ENCODE measurements around the gene TBC1D13.
"Not testable (repeated sequence)": the region's sequence is repeated elsewhere in the genome, so short reads cannot be mapped to it uniquely, and the experiment has no call there.

TBC1D13 gene

DNA sequence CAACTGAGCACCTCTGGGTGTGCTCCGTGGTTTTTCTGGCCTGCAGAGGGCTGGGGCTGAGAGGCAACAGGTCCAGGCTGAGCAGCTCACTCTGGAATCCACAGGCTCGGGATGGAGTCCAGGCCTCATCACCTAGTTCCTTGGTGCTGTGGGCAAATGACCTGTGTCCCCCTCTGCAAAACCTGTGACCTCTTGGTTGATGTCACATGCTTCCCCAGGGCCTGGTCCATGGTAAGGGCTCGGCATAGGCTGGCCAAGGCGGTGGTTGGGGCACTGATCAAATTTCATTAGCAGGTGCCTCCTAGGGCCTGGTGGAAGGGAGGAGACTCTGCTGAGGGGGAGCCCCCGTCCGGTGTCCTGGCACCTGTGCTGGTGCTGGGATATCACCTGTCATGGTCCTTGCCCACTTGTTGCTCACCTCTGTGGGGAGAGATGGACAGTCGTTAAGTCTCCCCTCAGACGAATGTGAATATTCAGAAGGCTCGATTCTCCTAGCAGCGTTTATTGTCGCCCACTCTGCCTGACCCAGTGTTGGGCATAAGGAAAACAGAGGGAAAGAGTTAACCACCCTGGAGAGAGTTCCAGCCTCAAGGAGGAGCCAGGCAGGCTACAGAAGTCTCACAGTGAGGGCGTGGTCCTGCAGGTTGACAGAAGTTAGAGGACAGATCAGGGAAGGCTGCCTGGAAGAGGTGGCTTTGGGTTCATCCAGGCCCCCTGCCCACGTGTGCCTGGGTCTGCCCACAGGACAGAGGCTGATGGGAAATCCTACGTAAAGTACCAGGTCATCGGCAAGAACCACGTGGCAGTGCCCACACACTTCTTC, 34.7 kb downstream of the TBC1D13 start:
- DNase-seq (ENCODE audit: low spot score), result no peak

DNA sequence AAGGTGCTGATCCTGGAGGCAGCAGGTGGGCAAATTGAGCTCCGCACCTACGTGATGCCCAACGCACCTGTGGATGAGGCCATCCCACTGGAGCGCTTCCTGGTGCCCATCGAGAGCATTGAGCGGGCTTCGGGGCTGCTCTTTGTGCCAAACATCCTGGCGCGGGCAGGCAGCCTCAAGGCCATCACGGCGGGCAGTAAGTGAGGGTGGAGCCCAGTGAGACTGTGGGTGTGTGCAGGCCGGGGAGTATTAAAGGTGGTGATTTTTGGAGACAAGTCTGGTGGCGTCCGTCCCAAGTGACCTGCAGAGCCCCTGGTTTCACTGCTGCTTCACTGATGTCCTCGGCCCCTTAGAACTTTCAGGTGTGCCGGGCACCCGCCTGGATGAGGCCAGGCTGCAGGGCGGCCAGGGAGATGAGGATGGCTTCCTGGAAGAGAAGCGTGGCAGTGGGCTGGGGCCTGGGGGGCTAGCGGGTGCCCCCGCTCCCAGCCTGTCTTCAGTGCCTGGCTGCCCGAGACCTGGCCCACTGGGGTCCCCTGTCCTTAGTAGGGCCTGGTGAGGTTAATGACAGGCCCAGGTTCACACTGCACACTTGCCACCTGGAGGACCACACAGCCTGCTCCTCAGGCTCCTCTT, 35.5 kb downstream of the TBC1D13 start:
- DNase-seq (ENCODE audit: low spot score), result no peak

DNA sequence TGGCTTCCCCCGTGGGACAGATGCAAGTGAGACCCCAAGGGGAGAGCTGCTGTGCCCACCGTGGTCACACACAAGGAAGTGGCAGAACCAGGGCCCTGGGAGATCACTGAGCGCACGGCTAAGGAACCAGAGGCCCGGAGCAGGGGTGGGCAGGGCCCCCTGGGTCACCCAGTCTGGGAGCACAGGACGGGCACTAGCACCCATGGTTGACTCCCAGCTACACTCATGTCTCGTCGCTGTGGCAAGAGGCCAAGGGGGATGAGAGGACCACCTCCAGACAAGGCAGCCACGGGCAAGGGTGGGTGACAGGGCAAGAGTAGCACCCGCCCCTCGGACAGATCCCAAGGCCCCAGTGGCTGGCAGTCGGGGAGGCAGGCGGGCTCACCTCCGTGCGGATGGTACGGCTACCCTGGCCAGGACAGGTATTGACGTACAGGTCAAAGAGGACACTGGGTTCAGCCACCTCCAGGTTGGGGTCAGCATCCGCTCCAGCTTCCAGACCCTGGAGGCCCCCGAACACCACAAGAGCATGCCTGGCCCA, 36.4 kb downstream of the TBC1D13 start:
- DNase-seq (ENCODE audit: low spot score), result no peak

DNA sequence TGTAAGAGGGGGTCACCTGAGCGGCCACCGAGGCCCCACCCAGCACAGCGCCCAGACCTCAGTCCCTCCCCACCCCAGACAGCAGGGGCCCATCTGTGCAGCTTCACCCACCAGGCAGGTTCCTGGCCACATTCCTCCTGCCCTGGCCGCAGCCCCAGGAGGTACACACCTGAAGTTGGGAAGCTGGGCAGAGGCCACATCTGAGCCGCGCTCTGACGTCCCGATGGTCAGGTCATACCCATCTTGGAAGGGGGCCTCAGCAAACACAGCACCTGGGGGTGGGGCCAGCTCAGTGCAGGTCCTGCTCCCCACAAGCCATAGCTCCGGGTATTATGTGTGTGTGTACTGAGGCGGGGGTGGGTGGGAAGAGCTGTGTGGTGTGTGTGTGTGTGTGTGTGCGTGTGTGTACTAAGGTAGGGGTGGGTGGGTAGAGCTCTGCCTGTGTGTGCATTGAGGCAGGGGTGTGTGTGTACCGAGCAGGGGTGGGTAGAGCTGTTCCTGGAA, 36.9 kb downstream of the TBC1D13 start:
- no peak for DNase-seq (ENCODE audit: low spot score)

DNA sequence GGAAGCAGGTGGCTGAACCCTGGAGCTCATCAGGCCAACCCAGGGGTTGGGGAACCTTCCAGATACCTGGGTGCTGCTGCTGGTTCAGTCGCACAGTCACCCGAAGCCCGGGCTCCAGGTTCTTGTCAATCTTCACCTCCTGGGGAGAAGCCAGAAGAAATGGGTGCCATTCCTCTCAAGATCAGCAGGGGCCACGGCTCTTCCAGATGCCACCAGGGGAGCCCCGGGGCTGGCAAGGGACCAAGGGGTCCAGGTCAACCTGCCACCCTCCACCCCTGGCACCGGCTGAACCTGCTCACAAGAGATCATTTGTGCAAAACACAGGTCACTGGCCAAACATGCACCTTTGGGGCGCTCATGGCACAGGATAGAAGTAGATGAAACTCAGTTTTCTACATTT, 37.9 kb downstream of the TBC1D13 start:
- no peak for DNase-seq (ENCODE audit: low spot score)

DNA sequence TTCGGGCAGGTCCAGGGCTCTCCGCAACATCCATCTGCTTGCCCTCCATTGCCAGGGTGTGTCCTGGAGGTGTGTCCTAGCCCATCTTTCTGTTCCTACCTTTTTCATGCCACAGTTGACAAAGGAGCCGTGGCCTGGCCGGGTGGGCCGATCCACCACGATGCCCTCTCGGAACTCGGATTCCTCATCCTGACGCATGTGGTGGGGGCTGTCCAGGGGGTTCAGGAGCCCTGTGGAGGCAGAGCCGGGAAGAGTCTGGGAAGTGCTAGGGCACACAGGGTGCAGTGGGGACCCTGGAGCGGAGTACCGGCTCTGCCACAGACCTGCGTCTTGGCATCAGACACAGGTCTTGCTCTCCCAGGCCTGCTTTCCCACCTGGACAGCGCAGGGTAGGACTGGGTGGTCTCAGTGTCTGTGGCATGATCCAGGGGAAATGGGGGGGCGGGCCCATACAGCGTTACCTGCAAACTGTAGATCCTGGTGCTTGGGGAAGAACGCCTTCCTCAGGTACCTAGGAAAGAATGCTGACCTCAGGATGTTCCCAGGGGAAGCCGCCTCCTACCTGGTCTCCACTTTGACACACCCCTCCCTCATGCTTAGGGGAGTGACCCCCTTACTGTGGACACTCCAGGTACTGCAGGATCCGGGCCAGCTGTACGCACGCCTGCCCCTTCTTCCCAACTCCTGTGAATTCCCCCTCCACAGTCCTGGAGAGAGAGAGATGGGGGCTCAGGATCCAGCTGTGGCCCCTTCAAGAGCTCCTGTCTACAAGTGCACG, 39.1 kb downstream of the TBC1D13 start:
- peak; percentile 59 for DNase-seq (ENCODE audit: low spot score)

DNA sequence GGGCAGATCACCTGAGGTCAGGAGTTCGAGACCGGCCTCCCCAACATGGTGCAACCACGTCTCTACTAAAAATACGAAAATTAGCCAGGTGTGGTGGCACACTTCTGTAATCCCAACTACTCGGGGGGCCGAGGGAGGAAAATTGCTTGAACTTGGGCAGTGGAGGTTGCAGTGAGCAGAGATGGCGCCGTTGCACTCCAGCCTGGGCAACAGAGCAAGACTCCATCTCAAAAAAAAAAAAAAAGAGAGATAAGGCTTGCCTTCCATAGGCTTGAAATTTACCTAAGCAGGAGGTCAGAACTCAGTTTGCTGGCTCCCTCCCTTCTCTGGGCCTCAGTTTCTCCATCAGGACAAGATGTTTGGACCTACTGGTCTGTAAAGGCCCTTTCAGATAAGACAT, 41.2 kb downstream of the TBC1D13 start:
- no peak for DNase-seq (ENCODE audit: low spot score)

DNA sequence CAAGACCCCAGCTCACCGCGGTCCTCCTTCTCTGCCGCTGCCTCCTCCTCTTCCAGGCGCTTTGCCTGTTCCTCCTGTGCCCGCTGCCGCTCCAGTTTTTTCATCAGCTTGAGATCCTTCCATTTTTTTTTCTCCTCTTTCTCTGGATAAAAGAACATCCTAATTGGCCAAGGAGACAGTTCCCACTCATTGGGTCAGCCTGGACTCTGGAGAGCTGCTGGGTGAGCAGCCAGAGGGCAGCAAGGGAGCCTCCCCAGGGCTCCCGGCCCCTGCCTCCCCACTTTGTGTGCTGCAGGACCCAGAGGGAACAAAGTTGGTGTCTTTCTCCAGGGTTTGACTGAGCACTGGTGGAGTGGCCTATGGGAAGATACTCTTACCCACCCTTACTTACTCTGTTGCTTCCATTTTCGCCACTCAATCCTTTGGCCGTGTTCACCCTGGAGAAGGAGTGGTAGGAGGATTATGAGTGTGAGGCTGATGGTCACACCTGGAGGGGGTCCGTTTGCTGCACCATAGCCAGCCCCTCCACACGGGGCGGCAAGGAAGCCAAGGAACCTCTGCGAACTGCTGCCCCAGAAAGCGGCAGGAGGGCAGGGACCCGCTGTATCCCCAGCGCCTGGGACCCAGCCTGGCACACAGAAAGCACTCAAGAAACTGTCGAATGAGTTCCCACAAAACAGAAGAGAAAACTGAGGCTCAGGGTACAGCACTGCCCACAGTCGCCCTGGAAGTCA, 41.8 kb downstream of the TBC1D13 start:
- DNase-seq (ENCODE audit: low spot score), result no peak

DNA sequence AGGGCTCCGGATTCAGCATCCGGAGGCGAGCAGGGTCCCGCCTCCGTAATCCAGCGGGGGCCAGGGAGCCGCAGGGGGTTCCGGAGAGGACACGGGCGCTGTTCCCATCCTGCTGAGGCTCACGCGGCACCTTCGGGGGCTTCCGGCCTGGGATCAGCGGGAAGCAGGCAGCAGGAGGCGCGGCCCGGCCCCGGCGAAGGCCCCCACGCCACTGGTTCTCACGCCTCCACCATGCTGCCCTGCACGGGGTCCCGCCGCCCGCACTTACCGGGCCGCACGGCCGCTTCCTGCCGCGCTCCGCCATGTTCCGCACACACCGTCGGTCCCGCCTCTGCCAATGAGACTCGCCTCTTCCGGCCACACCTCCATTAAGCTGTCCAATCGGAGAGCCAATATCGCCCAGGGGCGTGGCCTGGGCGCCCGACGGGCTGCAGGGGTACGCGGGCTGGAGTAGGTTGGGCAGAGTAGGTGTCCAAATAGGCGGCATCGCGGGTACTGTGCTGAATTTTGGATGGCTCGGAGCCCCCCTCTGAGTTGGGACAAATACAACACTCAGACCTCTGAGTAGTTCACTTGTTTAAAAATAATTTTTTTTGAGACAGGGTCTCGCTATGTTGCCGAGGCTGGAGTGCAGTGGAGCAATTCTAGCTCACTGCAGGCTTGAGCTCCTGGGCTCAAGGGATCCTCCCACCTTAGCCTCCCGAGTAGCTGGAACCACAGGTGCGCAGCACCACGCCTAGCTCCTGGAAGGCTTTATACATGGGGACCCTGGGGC, 42.6 kb downstream of the TBC1D13 start, which contains the start of gene SPOUT1:
SPOUT1 (minus strand) TSS at position 318 of the 775 bp plus-strand sequence; CDS start at position 304, 14 bp downstream.
- peak; percentile 98 for DNase-seq (ENCODE audit: low spot score)

DNA sequence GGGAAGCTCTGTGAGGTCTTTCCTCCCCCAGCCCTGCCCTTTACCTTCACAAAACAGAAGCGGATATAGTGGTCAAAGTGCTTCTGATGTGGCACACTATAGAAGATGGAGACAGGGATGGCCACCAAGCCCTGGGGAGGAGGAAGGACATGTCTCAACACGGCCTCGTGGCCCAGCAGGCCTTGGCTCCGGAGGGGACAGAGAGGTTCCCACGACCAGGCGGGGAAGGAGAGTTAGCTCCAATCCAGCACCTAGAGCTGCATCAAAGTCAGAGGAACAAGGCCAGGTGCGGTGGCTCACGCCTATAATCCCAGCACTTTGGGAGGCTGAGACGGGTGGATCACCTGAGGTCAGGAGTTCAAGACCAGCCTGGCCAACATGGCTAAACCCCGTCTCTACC, 46.6 kb downstream of the TBC1D13 start:
- DNase-seq (ENCODE audit: low spot score), result peak; percentile 2

DNA sequence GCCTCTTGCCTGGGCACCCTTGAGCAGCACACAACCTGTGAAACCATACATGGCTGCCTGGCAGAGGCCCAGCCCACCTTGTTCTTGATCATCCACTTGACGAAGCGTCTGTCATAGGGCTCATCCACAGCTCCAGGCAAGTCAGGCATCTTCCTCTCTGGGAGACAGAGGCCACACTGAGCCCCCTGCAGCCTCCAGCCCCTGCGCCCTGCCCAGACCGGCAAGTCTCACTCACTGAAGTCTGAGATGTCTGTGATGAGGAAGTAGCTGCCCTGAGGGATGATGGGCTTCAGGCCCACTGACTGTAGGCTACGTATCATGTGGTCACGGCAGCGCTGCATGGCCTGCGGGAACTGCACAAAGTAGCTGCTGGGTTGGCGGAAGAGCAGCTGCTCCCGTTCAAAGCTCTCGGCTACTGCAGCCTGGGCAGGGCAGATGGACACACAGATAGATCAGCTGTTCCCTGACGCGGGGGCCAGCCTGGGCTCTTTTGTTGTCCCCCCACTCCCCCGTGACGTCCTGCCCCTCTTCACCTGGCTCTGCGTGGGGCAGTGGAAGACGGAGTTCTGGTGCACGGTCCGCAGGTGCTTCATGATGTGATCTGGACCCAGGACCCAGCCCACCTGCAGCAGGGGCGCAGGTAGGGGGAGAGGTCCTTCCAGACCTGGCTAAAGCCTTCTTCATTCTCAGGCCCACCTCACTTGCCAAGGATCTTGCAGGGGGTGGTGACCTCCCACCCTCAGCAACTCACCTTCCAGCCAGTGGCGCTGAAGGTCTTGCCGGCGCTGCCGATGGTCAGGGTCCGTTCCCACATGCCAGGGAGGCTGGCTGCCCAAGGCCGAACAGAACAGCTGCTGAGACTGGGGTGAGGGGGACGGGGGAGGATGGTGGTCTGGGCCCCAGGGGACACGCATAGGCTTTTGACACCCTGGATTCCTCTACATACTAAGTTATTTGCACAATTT, 48.5 kb downstream of the TBC1D13 start:
- peak; percentile 3 for DNase-seq (ENCODE audit: low spot score)

DNA sequence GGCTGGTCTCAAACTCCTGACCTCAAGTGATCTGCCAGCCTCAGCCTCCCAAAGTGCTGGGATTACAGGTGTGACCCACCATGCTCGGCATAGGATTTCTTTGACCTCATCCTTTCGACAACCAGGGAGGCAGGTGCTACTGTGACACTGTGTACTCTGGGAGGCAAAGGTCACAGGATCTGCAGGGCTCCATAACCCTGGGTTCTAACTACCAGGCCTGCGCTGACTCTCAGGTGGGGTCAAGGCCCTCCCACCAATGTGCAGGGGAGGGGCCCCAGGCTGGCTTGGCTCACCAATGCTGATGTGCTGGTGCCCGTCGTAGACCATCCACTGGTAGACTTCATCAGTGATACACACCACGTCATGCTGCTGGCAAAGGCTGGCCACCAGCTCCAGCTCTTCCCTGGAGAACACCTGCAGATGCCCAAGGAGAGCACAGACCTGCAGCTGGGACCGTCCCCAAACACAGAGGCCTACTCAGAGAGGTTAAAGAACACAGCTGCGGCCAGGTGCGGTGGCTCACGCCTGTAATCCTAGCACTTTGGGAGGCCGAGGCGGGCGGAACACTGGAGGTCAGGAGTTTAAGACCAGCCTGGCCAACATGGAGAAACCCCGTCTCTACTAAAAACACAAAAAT, 49.6 kb downstream of the TBC1D13 start:
- DNase-seq (ENCODE audit: low spot score), result peak; percentile 8

DNA sequence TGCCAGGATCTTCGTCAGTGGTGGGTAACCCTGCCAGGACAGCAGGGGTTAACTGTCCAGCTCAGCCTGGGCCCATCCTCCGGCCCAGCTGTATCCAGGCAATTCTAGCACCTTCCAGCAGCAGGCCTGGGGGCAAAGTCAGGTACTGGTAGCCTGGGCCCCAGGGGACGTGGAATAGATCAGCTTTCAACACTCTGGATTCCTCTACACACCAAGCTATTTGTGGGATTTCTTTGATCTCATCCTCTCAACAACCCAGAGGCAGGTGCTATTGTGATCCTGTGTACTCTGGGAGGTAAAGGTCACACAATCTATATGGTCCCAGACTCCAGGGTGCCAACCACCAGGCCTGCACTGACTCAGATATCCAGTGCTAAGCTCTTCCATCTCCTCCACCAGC, 51.3 kb downstream of the TBC1D13 start:
- DNase-seq (ENCODE audit: low spot score), result peak; percentile 32

DNA sequence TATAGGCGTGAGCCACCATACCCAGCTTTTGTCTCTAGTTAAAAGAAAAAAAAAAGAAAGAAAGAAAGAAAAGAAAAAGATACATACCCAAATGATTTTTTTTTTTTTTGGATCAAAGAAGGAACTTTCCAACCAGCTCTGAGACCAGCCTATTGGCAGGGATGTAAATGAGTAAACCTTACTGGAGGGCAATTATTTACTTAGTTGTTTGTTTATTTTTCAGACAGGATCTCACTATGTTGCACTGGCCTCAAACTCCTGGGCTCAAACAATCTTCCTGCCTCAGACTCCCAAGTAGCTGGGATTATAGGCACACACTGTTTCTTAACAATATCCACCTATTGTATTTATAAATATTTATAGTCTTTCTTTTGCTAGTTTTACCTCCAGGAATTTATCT, 53.5 kb downstream of the TBC1D13 start:
- no peak for DNase-seq (ENCODE audit: low spot score)

DNA sequence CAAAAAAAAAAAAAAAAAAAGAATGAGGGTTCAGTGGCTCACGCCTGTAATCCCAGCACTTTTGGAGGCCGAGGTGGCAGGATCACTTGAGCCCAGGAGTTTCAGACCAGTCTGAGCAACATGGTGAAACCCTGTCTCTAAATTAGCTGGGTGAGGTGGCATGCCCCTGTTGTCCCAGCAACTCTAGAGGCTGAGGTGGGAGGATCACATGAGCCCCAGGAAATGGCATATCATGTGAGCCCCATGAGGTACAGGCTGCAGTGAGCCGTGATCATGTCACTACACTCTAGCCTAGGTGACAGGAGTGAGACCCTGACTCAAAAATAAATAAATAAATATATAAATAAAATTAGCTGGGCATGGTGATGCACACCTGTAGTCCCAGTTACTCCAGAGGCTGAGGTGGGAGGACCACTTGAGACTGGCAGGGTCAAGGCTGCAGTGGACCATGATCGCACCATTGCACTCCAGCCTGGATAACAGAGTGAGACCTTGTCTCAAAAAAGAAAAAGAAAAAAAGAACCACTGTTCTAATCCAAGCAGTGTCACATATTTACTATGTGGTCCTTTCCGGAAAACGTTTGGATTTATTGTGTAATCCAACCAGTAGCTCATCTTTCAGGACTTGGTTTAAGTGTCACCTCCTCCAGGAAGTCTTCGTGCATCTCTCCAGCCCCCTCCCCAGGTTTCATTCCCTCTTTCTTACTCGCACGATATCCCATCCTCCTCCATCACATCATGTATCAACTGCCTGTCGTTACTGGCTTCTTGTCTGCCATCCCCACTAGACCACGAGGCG, 54.8 kb downstream of the TBC1D13 start:
- DNase-seq (ENCODE audit: low spot score), result no peak

DNA sequence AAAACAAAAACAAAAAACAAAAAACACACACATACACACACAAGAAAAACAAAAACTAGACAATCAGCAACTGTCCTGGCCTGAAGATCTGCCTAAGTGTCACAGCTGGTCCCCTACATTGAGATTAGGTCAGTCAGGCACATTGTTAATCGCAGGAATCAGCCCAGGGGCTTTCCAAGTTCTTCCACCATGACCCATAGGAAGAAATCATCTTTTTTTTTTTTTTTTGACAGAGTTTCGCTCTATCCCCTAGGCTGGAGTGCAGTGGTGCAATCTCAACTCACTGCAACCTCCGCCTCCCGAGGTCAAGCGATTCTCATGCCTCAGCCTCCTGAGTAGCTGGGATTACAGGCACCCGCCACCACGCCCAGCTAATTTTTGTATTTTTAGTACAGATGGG, 56.1 kb downstream of the TBC1D13 start:
- DNase-seq (ENCODE audit: low spot score), result not testable (repeated sequence)

DNA sequence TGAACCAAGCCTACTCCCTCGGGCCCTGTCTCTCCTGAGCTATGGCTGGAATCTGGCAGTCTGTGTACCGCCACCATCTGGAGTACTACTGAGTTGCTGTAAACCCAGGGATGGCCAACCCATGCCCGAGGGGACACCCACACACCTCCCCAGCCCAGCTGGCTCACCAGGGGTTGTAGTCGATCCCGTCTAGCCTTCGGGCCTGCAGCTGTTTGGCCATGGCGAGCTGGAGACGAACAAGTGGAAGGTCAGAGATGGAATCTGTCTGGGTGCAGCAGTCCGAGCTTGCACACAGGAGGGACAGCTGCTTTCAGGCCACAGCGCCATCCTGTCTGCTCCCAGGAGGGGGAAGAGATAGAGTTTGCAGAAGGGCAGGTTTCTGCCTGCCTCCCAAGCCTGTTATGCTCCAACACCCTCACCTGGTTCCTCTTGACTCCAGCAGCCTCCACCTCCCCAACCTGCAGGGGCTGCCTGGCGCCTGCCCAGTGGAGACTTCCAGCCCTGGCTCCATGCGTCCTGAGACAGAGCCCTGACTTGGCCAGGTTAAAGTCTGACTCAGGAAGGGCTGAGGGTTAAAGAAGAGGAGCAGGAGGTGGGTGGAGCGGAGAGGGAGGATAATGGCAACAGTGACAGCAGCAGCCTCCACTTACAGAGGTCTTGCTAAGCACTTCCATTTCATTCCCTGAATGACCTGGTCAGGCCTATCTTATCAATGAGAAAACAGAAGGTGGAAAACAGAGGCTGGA, 58.3 kb downstream of the TBC1D13 start:
- peak; percentile 59 for DNase-seq (ENCODE audit: low spot score)

DNA sequence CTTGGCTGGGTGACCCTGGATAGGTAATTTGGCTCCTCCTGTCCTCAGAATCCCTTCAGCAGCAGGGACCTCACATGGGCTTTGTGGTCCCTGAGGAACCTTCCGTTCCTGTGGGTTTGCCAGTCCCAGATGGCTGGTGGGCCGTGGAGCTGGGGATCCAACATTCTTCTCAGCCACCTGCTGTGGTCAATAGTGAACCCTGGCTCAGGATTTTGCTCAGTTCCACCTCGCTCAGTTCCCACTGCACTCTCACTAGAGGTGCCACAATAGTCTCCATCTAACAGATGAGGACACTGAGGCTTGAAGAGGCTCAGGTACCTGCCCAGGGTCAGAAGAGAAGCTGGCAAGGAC, 59.6 kb downstream of the TBC1D13 start:
- no peak for DNase-seq (ENCODE audit: low spot score)

Data from HuH-7.5 (cell line).